GM12878 (cell line): ENCODE measurements around the gene PPP1R17. TPM values are rescaled to one million over a fixed set of nuclear protein-coding genes. Genes with fewer than 3 reads are reported as not detected.

Experiments used
- ATAC-seq: fragments of 200-7000 bp; cut with Tn5 transposase; 3 replicates; pipeline ENCODE4 v1.9.1; 2020; ENCODE audit warnings: mild to moderate bottlenecking, moderate library complexity
- BruUV-seq: library from RNA; stranded (reverse); fragments of 400-500 nt; replicated peaks from 2 replicates; lab custom pipeline; 2021; lab: Mats Ljungman, UMichigan
- CTCF ChIA-PET: fragments of 300-600 bp; sonication (Branson Sonifier 250); formaldehyde crosslinking; extraction: SDS; loops from one replicate; lab custom pipeline; 2021; ENCODE audit warnings: inconsistent platforms; lab: Yijun Ruan, JAX
- POLR2A ChIA-PET: fragments of 350-600 bp; formaldehyde crosslinking; extraction: SDS; loops from one replicate; lab custom pipeline; 2021; ENCODE audit warnings: inconsistent platforms; lab: Charles Lee
- RAD21 ChIA-PET: fragments of 300-600 bp; sonication (Branson Sonifier 250); formaldehyde crosslinking; loops from one replicate; lab custom pipeline; 2023; ENCODE audit warnings: antibody characterized with exemption; ENCODE audit not compliant: unreplicated experiment; lab: Charles Lee
- SMC1A ChIA-PET: fragments of 300-600 bp; sonication (Branson Sonifier 250); formaldehyde crosslinking; loops from one replicate; lab custom pipeline; 2023; ENCODE audit not compliant: unreplicated experiment, uncharacterized antibody; lab: Charles Lee
- DNase-seq: peaks from one replicate; pipeline ENCODE4 v3.0.0-alpha.2; 2011; ENCODE audit warnings: low read depth, low spot score
- FAIRE-seq: peaks from 3 replicates; lab custom pipeline; 2011; peaks lifted over from hg19 to GRCh38; lab: Jason Lieb, UNC
- H2AFZ ChIP-seq: 2 replicates; pipeline ENCODE4 v1.6.0; 2011; ENCODE audit warnings: low read depth, low read length, control low read depth; ENCODE audit not compliant: control insufficient read depth
- H3K27ac ChIP-seq: 2 replicates; pipeline ENCODE4 v1.5.1; 2011; ENCODE audit warnings: control low read depth; ENCODE audit not compliant: control insufficient read depth, insufficient read depth
- H3K27me3 ChIP-seq, 2 experiments: replicated peaks in 1 of 2; 2 replicates each; pipeline versions ENCODE4 v1.6.0 to v1.6.1; 2011; ENCODE audit warnings: low read length in 1 of 2; ENCODE audit not compliant: control insufficient read depth in 2 of 2, insufficient read depth in 2 of 2
- H3K36me3 ChIP-seq, 2 experiments: 2 replicates each; pipeline ENCODE4 v1.5.1; 2011; ENCODE audit warnings: low read length in 1 of 2; ENCODE audit not compliant: control insufficient read depth in 2 of 2, insufficient read depth in 2 of 2
- H3K4me1 ChIP-seq: 2 replicates; pipeline ENCODE4 v1.6.1; 2011; ENCODE audit warnings: mild to moderate bottlenecking, low read length, moderate library complexity, mixed read lengths; ENCODE audit not compliant: control insufficient read depth, insufficient read depth
- H3K4me2 ChIP-seq: 2 replicates; pipeline ENCODE4 v1.6.0; 2011; ENCODE audit warnings: control low read depth; ENCODE audit not compliant: control insufficient read depth, insufficient read depth
- H3K4me3 ChIP-seq: fragments of 200-600 bp; sonication (generic); 2 replicates; pipeline ENCODE4 v1.5.1; 2016
- H3K79me2 ChIP-seq: 2 replicates; pipeline ENCODE4 v1.6.0; 2011; ENCODE audit warnings: low read length; ENCODE audit not compliant: control insufficient read depth, insufficient read depth
- H3K9ac ChIP-seq: 2 replicates; pipeline ENCODE4 v1.8.0; 2011; ENCODE audit warnings: low read length, control low read depth, mixed read lengths; ENCODE audit not compliant: control insufficient read depth, insufficient read depth
- H3K9me3 ChIP-seq: replicated peaks from 3 replicates; pipeline ENCODE4 v1.5.1; 2011; ENCODE audit warnings: mild to moderate bottlenecking, low read length; ENCODE audit not compliant: control insufficient read depth, insufficient read depth
- H4K20me1 ChIP-seq: 2 replicates; pipeline ENCODE4 v1.6.0; 2011; ENCODE audit not compliant: control insufficient read depth, insufficient read depth
- ATF2 ChIP-seq: IDR thresholded peaks from 2 replicates; pipeline ENCODE4 v1.6.1; 2012; ENCODE audit warnings: low read length, inconsistent platforms
- HDAC2 ChIP-seq: fragments of 200-600 bp; sonication (generic); IDR thresholded peaks from 2 replicates; pipeline ENCODE4 v1.6.1; 2017
- IKZF1 ChIP-seq: fragments of 450-650 bp; conservative IDR thresholded peaks from 2 replicates; pipeline ENCODE4 v1.6.1; 2017; ENCODE audit warnings: antibody characterized with exemption, mild to moderate bottlenecking
- IRF4 ChIP-seq: IDR thresholded peaks from 2 replicates; pipeline ENCODE4 v1.6.1; 2011; ENCODE audit warnings: low read depth, low read length
- WGBS: methylation state at CpG from one replicate; pipeline ENCODE4 v1.1.6; 2016; ENCODE audit warnings: low lambda C conversion rate; ENCODE audit not compliant: insufficient replicate concordance, insufficient coverage; ENCODE audit errors: missing lambda C conversion rate; 5-methylcytosine and 5-hydroxymethylcytosine counted together
- in situ Hi-C: fragments of 300-500 bp; cut with MboI; formaldehyde crosslinking; loops from 9 replicates; pipeline ENCODE4 v1.14.3; 2018; ENCODE audit warnings: mixed read lengths
- intact Hi-C: fragments of 100-400 bp; cut with micrococcal nuclease; formaldehyde crosslinking; loops from one replicate; pipeline ENCODE4 v1.14.2; 2022; ENCODE audit not compliant: unreplicated experiment
- polyA plus RNA-seq, 11 experiments: library from polyadenylated mRNA; depleted of rRNA in 4 of 11; unstranded in 6 of 11; stranded (reverse) in 5 of 11; fragments of >200 nt; fragmentation: Nextera tagmentation in 4 of 11; fragmentation: Illumina TruSeq in 1 of 11; extraction: Ambion mirVana in 4 of 11; extraction: Trizol in 1 of 11; gene quantifications; 1 replicate in 1 of 11; 2 replicates in 10 of 11; pipeline versions ENCODE4 v1.2.1 to v1.2.3, GENCODE V29; 2011 to 2016; ENCODE audit warnings: inconsistent platforms in 2 of 11, missing spikeins in 2 of 11, low read depth in 1 of 11
- total RNA-seq, 4 experiments: library from RNA; depleted of rRNA in 3 of 4; stranded (reverse); fragments of >200 nt in 3 of 4; fragmentation: Illumina TruSeq in 1 of 4; extraction: Trizol in 1 of 4; gene quantifications; 2 replicates each; pipeline versions ENCODE4 v1.2.1 to v1.2.3, GENCODE V29; 2013 to 2021

Gene PPP1R17
- total and polyA plus RNA-seq, 10 of the 15 experiments (the other 5 are each of a cell fraction or from before 2014, with no cell fraction given): 0.05 to 0.28 (median 0.19) TPM; not detected in 7

GRCh38 chr7:31692451-31692850 lies 5.4 kb downstream of the PPP1R17 start (continued):
- TF ChIP-seq HDAC2 (no peak), IRF4 (no peak), ATF2 (no peak)

DNA sequence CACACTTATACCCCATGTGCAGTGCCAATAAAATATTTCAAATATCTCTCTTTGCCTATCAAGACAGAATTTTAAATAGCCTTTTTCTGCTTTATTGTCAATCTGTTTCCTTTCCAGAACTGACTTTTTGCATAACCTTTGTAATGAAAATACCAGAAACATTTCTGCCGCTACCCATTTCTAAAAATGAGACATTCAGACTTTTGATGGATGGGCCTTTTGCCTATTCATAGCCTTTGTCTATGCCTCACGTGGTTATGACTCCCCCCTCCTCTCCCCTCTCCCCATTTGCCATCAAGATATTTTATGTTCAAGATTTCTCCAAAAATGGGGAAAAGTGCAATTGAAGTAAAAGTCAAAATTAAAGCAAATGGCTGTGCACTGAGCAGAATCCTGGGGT lies 5.9 kb downstream of the PPP1R17 start:
- POLR2A ChIA-PET: no interaction called here
- no peak for TF ChIP-seq IKZF1
- Histone ChIP-seq H3K27ac (no peak overlapping the region), H3K4me2 (no peak overlapping the region), H4K20me1 (no peaks in the 10 kb centered on the region), H3K9me3 (no peaks in the 10 kb centered on the region), H3K27me3 (no peaks in the 10 kb centered on the region; a peak in 2 of 4 replicates), H3K4me1 (peaks cover 16% of the 10 kb centered on the region), H2AFZ (no peak overlapping the region), H3K4me3 (no peak overlapping the region), H3K36me3 (no peaks in the 10 kb centered on the region), H3K9ac (no peak overlapping the region), H3K79me2 (no peaks in the 10 kb centered on the region)
- SMC1A ChIA-PET: no interaction called here
- no TSS peak for BruUV-seq
- FAIRE-seq (no peak), DNase-seq (no peak), ATAC-seq (no peak)
- RAD21 ChIA-PET: no interaction called here
- CTCF ChIA-PET: no interaction called here
- intact Hi-C loops (no loop called here), in situ Hi-C loops (no loop called here)
- WGBS: 21% methylated on average over 2 of the region's 2 CpGs
